ENCODE data around the gene FAM20A.
"Not testable (repeated sequence)": the region's sequence is repeated elsewhere in the genome, so short reads cannot be mapped to it uniquely, and the experiment has no call there.

Gene FAM20A

GRCh38 chr17:68518063-68518815 is 82.9 kb downstream of the FAM20A start:
- DNase-seq, result no peak

GRCh38 chr17:68517605-68518004 is 83.6 kb downstream of the FAM20A start:
- DNase-seq, result not testable (repeated sequence)

GRCh38 chr17:68516732-68517131 is 84.4 kb downstream of the FAM20A start:
- DNase-seq, result no peak

GRCh38 chr17:68514831-68515635 is 86.1 kb downstream of the FAM20A start:
- DNase-seq, result no peak

GRCh38 chr17:68513932-68514331 is 87.2 kb downstream of the FAM20A start:
- no peak for DNase-seq

GRCh38 chr17:68512960-68513474 is 88.2 kb downstream of the FAM20A start:
- no peak for DNase-seq

GRCh38 chr17:68512247-68512959 is 88.8 kb downstream of the FAM20A start, which contains the start of gene PRKAR1A:
PRKAR1A (plus strand) TSS chr17:68512430; CDS start chr17:68515400, 2,970 bp downstream.
- peak; percentile 57 for DNase-seq

GRCh38 chr17:68511671-68512246 is 89.4 kb downstream of the FAM20A start:
- DNase-seq, result peak; percentile 57

GRCh38 chr17:68511254-68511670 is 89.9 kb downstream of the FAM20A start:
- no peak for DNase-seq

GRCh38 chr17:68509141-68510057 is 91.8 kb downstream of the FAM20A start:
- peak; percentile 55 for DNase-seq

- no peak for DNase-seq
These were observed 93.6 kb downstream of the FAM20A start for GRCh38 chr17:68507576-68507975.

GRCh38 chr17:68505951-68506350 is 95.2 kb downstream of the FAM20A start:
- DNase-seq, result no peak

GRCh38 chr17:68501074-68501473 is 100.1 kb downstream of the FAM20A start:
- no peak for DNase-seq

GRCh38 chr17:68499587-68499986 is 101.6 kb downstream of the FAM20A start:
- no peak for DNase-seq

GRCh38 chr17:68498479-68499326 is 102.5 kb downstream of the FAM20A start:
- no peak for DNase-seq

GRCh38 chr17:68497885-68498319 is 103.3 kb downstream of the FAM20A start:
- DNase-seq, result no peak

GRCh38 chr17:68495081-68495480 is 106.1 kb downstream of the FAM20A start:
- DNase-seq, result no peak

- not testable (repeated sequence) for DNase-seq
These were observed 108.6 kb downstream of the FAM20A start for GRCh38 chr17:68492394-68493054.

GRCh38 chr17:68491381-68492231 is 109.6 kb downstream of the FAM20A start:
- no peak for DNase-seq
